ENCODE data around the gene KCNJ2. TPM values are rescaled to one million over a fixed set of nuclear protein-coding genes. Genes with fewer than 3 reads are reported as not detected.

KCNJ2 gene
- total and polyA plus RNA-seq, 3 experiments from 2014 or later = not detected

- H3K4me3 ChIP-seq (ENCODE audit: low read length) = no peak overlapping the region
- ChIA-PET CTCF (no interaction called here), POLR2A (no interaction called here)
- H3K27me3 Mint-ChIP-seq = no peaks in the 10 kb centered on the region
- no peaks in the 10 kb centered on the region for H3K36me3 ChIP-seq (ENCODE audit: insufficient read depth, low read length)
- no peak overlapping the region for H3K4me3 Mint-ChIP-seq
- H3K27ac Mint-ChIP-seq = no peak overlapping the region
- no peak for DNase-seq
- no peaks in the 10 kb centered on the region for H3K27me3 ChIP-seq (ENCODE audit: insufficient read depth, low read length, poor library complexity, severe bottlenecking)
- no peaks in the 10 kb centered on the region for H3K36me3 Mint-ChIP-seq
- H3K9me3 Mint-ChIP-seq = peaks cover 0 to 3% (median 0%) of the 10 kb centered on the region in 5 donors
- no peaks in the 10 kb centered on the region for H3K4me1 Mint-ChIP-seq
- no peaks in the 10 kb centered on the region for H3K4me1 ChIP-seq (ENCODE audit: insufficient read depth, low read length)
- no peak overlapping the region for H3K27ac ChIP-seq (ENCODE audit: low read depth, low read length)
- H3K9me3 ChIP-seq (ENCODE audit: low read length) = no peaks in the 10 kb centered on the region
Observed at GRCh38 chr17:70195091-70195490, 25.8 kb downstream of the KCNJ2 start.

GRCh38 chr17:70201872-70202419 lies 32.6 kb downstream of the KCNJ2 start:
- POLR2A ChIA-PET = no interaction called here

GRCh38 chr17:70202840-70203239 lies 33.5 kb downstream of the KCNJ2 start:
- Histone ChIP-seq H3K9me3 (ENCODE audit: low read length) (no peaks in the 10 kb centered on the region), H3K4me1 (ENCODE audit: insufficient read depth, low read length) (no peaks in the 10 kb centered on the region), H3K27ac (ENCODE audit: low read depth, low read length) (no peak overlapping the region), H3K36me3 (ENCODE audit: insufficient read depth, low read length) (no peaks in the 10 kb centered on the region), H3K4me3 (ENCODE audit: low read length) (no peak overlapping the region), H3K27me3 (ENCODE audit: insufficient read depth, low read length, poor library complexity, severe bottlenecking) (no peaks in the 10 kb centered on the region)
- peaks cover 0 to 3% (median 0%) of the 10 kb centered on the region in 5 donors for H3K9me3 Mint-ChIP-seq
- DNase-seq = no peak
- no peak overlapping the region for H3K4me3 Mint-ChIP-seq
- ChIA-PET POLR2A (no interaction called here), CTCF (no interaction called here)
- no peaks in the 10 kb centered on the region for H3K27me3 Mint-ChIP-seq
- H3K4me1 Mint-ChIP-seq = no peaks in the 10 kb centered on the region
- H3K36me3 Mint-ChIP-seq = no peaks in the 10 kb centered on the region
- H3K27ac Mint-ChIP-seq = no peak overlapping the region

More at GRCh38 chr17:70201872-70202419, 32.6 kb downstream of the KCNJ2 start:
- CTCF ChIA-PET = no interaction called here
- H3K27me3 Mint-ChIP-seq = no peaks in the 10 kb centered on the region
- DNase-seq = no peak
- peaks cover 0 to 3% (median 0%) of the 10 kb centered on the region in 5 donors for H3K9me3 Mint-ChIP-seq
- Histone ChIP-seq H3K27me3 (ENCODE audit: insufficient read depth, low read length, poor library complexity, severe bottlenecking) (no peaks in the 10 kb centered on the region), H3K4me1 (ENCODE audit: insufficient read depth, low read length) (no peaks in the 10 kb centered on the region), H3K9me3 (ENCODE audit: low read length) (no peaks in the 10 kb centered on the region), H3K36me3 (ENCODE audit: insufficient read depth, low read length) (no peaks in the 10 kb centered on the region), H3K27ac (ENCODE audit: low read depth, low read length) (no peak overlapping the region), H3K4me3 (ENCODE audit: low read length) (no peak overlapping the region)
- H3K36me3 Mint-ChIP-seq = no peaks in the 10 kb centered on the region
- H3K27ac Mint-ChIP-seq = no peak overlapping the region
- no peaks in the 10 kb centered on the region for H3K4me1 Mint-ChIP-seq
- H3K4me3 Mint-ChIP-seq = no peak overlapping the region

GRCh38 chr17:70204431-70204830 lies 35.1 kb downstream of the KCNJ2 start:
- Mint-ChIP-seq H3K4me3 (no peak overlapping the region), H3K36me3 (no peaks in the 10 kb centered on the region), H3K9me3 (peaks cover 0 to 3% (median 0%) of the 10 kb centered on the region in 5 donors), H3K4me1 (no peaks in the 10 kb centered on the region), H3K27ac (no peak overlapping the region), H3K27me3 (no peaks in the 10 kb centered on the region)
- DNase-seq = no peak
- POLR2A ChIA-PET = no interaction called here
- no peaks in the 10 kb centered on the region for H3K4me1 ChIP-seq (ENCODE audit: insufficient read depth, low read length)
- no peaks in the 10 kb centered on the region for H3K36me3 ChIP-seq (ENCODE audit: insufficient read depth, low read length)
- CTCF ChIA-PET = no interaction called here
- no peaks in the 10 kb centered on the region for H3K27me3 ChIP-seq (ENCODE audit: insufficient read depth, low read length, poor library complexity, severe bottlenecking)
- no peaks in the 10 kb centered on the region for H3K9me3 ChIP-seq (ENCODE audit: low read length)
- no peak overlapping the region for H3K27ac ChIP-seq (ENCODE audit: low read depth, low read length)
- no peak overlapping the region for H3K4me3 ChIP-seq (ENCODE audit: low read length)

GRCh38 chr17:70205401-70205800 lies 36.1 kb downstream of the KCNJ2 start:
- H3K4me1 ChIP-seq (ENCODE audit: insufficient read depth, low read length) = no peaks in the 10 kb centered on the region
- no peaks in the 10 kb centered on the region for H3K9me3 Mint-ChIP-seq
- ChIA-PET CTCF (no interaction called here), POLR2A (no interaction called here)
- H3K9me3 ChIP-seq (ENCODE audit: low read length) = no peaks in the 10 kb centered on the region
- H3K36me3 ChIP-seq (ENCODE audit: insufficient read depth, low read length) = no peaks in the 10 kb centered on the region
- no peak overlapping the region for H3K4me3 ChIP-seq (ENCODE audit: low read length)
- H3K27ac Mint-ChIP-seq = no peak overlapping the region
- peaks cover 0 to 2% of the 10 kb centered on the region in 2 donors for H3K27me3 Mint-ChIP-seq
- no peaks in the 10 kb centered on the region for H3K27me3 ChIP-seq (ENCODE audit: insufficient read depth, low read length, poor library complexity, severe bottlenecking)
- H3K4me1 Mint-ChIP-seq = no peaks in the 10 kb centered on the region
- no peak overlapping the region for H3K4me3 Mint-ChIP-seq
- no peak overlapping the region for H3K27ac ChIP-seq (ENCODE audit: low read depth, low read length)
- H3K36me3 Mint-ChIP-seq = no peaks in the 10 kb centered on the region
- no peak for DNase-seq

GRCh38 chr17:70206361-70207010 lies 37.2 kb downstream of the KCNJ2 start:
- H3K9me3 Mint-ChIP-seq = no peaks in the 10 kb centered on the region
- CTCF ChIA-PET = no interaction called here

GRCh38 chr17:70207184-70207583 lies 37.9 kb downstream of the KCNJ2 start:
- H3K4me1 Mint-ChIP-seq = no peaks in the 10 kb centered on the region
- no peaks in the 10 kb centered on the region for H3K36me3 Mint-ChIP-seq
- H3K9me3 Mint-ChIP-seq = no peaks in the 10 kb centered on the region
- Histone ChIP-seq H3K27me3 (ENCODE audit: insufficient read depth, low read length, poor library complexity, severe bottlenecking) (no peaks in the 10 kb centered on the region), H3K36me3 (ENCODE audit: insufficient read depth, low read length) (no peaks in the 10 kb centered on the region), H3K9me3 (ENCODE audit: low read length) (no peaks in the 10 kb centered on the region), H3K4me3 (ENCODE audit: low read length) (no peak overlapping the region), H3K27ac (ENCODE audit: low read depth, low read length) (no peak overlapping the region), H3K4me1 (ENCODE audit: insufficient read depth, low read length) (no peaks in the 10 kb centered on the region)
- H3K4me3 Mint-ChIP-seq = no peak overlapping the region
- peaks cover 0 to 2% of the 10 kb centered on the region in 2 donors for H3K27me3 Mint-ChIP-seq
- H3K27ac Mint-ChIP-seq = no peak overlapping the region
- no peak for DNase-seq
- POLR2A ChIA-PET = no interaction called here
- CTCF ChIA-PET = no interaction called here

More at GRCh38 chr17:70206361-70207010, 37.2 kb downstream of the KCNJ2 start:
- no peak overlapping the region for H3K27ac Mint-ChIP-seq
- POLR2A ChIA-PET = no interaction called here
- Histone ChIP-seq H3K9me3 (ENCODE audit: low read length) (no peaks in the 10 kb centered on the region), H3K4me3 (ENCODE audit: low read length) (no peak overlapping the region), H3K36me3 (ENCODE audit: insufficient read depth, low read length) (no peaks in the 10 kb centered on the region), H3K27me3 (ENCODE audit: insufficient read depth, low read length, poor library complexity, severe bottlenecking) (no peaks in the 10 kb centered on the region), H3K4me1 (ENCODE audit: insufficient read depth, low read length) (no peaks in the 10 kb centered on the region), H3K27ac (ENCODE audit: low read depth, low read length) (no peak overlapping the region)
- no peak for DNase-seq
- H3K4me3 Mint-ChIP-seq = no peak overlapping the region
- H3K36me3 Mint-ChIP-seq = no peaks in the 10 kb centered on the region
- H3K27me3 Mint-ChIP-seq = peaks cover 0 to 2% of the 10 kb centered on the region in 2 donors
- H3K4me1 Mint-ChIP-seq = no peaks in the 10 kb centered on the region

GRCh38 chr17:70208080-70208794 lies 38.9 kb downstream of the KCNJ2 start:
- DNase-seq = no peak
- no peak overlapping the region for H3K4me3 ChIP-seq (ENCODE audit: low read length)
- CTCF ChIA-PET = no interaction called here
- Mint-ChIP-seq H3K36me3 (no peaks in the 10 kb centered on the region), H3K27ac (no peak overlapping the region), H3K4me1 (no peaks in the 10 kb centered on the region), H3K4me3 (no peak overlapping the region), H3K27me3 (peaks cover 0 to 2% of the 10 kb centered on the region in 2 donors), H3K9me3 (peaks cover 0 to 2% (median 0%) of the 10 kb centered on the region in 5 donors)
- POLR2A ChIA-PET = no interaction called here
- H3K27ac ChIP-seq (ENCODE audit: low read depth, low read length) = no peak overlapping the region
- H3K27me3 ChIP-seq (ENCODE audit: insufficient read depth, low read length, poor library complexity, severe bottlenecking) = no peaks in the 10 kb centered on the region
- no peaks in the 10 kb centered on the region for H3K4me1 ChIP-seq (ENCODE audit: insufficient read depth, low read length)
- H3K9me3 ChIP-seq (ENCODE audit: low read length) = no peaks in the 10 kb centered on the region
- H3K36me3 ChIP-seq (ENCODE audit: insufficient read depth, low read length) = no peaks in the 10 kb centered on the region
